Activated naive CD8-positive, alpha-beta T cell treated with anti-CD3 and anti-CD28 coated beads, Interleukin-2, amount 50 U/mL, for 16 hours (primary cell): ENCODE measurements around the gene CCDC170.
"Not testable (repeated sequence)": the region's sequence is repeated elsewhere in the genome, so short reads cannot be mapped to it uniquely, and the experiment has no call there.

Experiments used
- DNase-seq: peaks from one replicate; pipeline ENCODE4 v3.0.0-alpha.2; 2020; ENCODE audit warnings: low read depth, low spot score

CCDC170 gene

DNA sequence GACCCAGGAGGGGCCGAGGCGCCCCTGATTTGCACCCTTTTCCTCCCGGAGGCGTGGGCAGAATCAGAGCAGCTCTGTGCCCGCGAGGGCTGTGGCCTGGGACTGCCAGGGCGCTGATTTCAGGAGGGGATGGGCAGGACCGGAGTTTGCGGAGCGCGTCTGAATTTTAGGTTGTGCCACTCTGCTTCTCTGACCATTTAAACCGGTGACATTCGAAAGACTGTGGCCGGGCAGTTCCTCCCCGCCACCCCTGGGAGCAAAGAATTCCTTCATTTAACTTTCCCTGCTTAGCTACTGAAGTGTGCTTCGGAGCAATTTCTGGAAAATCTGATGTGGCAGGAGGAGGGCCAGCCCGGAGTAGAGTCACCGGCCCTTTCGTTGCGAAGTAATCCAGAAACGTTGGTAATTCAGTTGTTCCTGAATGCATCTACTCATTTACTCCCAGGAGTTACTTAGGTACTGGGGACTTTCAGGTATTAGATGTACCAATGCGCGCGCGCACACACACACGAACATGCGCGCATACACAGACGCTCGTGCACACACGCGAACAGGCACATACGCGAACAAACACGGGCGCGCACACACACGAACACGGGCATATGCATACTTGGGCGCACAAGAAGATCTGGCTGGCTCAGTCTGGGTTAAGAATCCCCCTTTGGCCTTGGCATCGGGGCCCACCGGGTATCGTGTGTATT is 568 bp downstream of the CCDC170 start:
- no peak for DNase-seq

DNA sequence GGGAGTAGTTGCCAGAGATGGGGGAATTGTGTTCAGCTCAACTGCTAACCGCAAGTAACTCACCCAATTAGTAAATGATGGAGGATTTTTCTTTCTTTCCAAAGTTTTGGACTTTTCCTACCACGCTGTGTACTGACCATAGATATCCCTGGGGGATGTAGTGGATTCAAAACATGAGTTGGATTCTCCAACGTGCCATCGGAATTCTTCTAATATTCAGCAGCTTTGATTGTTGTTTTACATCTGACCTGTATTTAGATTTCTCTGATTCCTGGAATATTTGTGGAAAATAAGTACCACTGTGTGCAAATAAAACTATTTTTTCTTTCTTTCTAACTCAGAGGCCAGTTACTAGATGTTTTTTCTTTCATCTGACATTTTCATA is 1.1 kb downstream of the CCDC170 start:
- no peak for DNase-seq

DNA sequence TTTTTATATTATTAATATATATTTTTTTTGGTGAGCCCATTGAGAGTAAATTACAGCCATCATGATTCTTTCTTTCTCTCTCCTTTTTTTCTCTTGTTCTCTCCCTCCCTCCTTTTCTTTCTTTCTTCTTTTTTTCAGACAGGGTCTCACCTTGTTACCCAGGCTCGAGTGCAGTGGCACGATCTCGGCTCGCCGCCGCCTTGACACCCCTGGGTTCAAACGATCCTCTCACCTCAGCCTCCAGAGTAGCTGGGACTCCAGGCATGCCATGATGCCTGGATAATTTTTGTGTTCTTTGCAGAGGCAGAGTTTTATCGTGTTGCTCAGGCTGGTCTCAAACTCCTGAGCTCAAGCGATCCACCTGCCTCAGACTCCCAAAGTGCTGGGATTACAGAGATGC is 1.6 kb downstream of the CCDC170 start:
- DNase-seq, result no peak

DNA sequence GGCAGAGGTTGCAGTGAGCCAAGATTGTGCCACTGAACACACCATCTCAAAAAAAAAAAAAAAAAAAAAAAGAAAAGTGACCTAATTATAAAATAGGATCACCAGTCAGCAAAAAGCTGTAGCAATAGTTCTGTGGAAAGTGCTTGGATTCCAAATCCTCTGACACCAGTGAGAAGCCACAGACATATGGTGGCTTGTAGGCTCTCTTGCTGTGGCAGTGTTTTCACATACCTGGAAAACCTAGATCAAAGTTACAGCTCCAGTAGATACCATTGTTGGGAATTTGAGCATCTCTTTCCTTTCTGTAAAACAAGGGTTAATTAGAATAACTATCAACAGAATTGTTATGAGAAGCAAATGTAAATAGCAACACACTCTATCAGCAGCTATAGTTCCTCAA is 4.1 kb downstream of the CCDC170 start:
- DNase-seq, result no peak

DNA sequence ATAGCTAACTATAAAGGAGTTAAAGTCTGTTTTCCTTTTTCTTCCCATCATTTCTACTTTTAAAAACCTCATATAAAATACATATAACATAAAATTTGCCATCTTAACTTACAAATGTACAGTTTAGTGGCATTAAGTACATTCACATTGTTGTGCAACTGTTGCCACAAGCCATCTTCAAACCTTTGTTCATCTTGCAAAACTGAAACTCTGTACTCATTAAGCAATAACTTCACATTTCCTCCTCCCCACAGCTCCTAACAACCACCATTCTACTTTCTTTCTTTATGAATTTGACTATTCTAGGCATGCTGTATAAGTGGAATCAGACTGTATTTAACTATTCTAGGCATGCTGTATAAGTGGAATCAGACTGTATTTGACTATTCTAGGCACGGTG is 4.5 kb downstream of the CCDC170 start:
- DNase-seq, result no peak

DNA sequence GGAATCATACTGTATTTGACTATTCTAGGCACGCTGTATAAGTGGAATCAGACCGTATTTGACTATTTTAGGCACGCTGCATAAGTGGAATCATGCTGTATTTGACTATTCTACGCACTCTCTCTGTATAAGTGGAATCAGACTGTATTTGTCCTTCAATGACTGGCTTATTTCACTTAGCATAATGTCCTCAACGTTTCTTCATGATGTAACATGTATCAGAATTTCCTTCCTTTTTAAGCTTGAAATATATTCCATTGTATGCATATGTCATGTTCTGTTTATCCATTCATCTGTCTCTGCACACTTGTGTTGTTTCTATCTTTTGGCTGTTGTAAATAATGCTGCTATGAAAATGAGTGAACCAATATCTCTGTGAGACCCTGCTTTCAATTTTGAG is 5.7 kb downstream of the CCDC170 start:
- no peak for DNase-seq

DNA sequence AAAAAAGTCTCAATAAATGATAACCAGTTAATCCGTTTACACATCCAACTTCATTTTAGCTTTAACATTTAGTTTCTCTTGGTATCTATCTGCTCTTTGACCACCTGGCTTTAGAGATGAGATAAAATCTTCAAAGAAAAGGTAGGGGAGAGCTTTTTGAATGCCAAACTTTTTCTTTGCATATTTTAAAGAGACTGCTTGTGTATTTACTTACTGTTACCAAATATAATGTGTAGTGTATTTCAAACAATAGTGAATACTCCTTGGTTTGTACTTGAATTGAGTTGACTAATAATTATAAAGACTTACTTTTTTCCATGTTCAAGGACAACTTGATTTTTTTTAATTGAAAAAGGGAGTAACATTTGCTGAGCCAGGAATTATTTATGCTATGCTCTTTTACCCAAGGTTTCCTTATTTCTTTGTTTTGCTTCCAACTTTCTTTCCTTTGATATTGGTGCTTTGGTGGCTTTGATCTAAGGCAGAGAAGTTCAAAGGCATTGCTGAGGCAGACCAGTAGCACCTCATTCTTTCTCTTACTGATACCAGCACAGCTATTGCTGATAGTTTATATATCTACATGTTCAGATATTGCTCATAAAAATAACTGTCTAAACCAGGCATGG is 7.8 kb downstream of the CCDC170 start:
- no peak for DNase-seq

DNA sequence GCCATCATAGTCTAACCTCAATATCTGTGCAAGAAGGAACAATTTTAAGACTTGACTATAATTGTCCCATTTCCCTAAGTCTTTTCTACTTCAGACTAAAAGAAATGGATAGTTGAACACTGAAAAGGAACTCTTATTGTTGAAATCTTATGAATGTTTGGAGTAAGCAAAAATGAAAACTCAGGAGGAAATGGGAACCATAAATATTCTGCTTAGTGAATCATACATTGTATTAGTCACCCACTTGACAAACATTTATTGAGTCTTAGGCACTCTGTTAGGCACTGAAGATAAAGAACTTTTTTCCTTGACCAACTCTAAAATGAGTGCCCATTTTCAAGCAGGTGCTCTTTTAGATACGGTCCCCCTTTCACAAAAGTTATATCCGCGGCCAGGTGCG is 8.7 kb downstream of the CCDC170 start:
- DNase-seq, result no peak

DNA sequence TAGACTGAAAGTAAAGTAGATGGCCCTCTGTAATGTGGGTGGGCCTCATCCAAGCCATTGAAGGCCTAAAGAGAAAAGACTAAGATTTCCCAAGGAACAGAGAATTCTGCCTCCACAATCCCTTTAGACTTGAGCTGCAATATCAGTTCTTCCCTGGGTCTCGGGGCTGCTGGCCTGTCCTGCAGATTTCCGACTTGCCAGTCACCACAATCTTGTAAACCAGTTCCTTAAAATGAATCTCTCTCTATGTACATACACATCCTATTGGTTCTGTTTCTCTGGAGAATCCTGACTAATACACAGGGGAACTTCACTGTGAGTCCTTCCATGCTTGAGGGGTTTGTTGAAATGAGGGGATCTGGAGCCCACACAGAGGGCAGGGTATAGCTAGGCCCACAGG is 12.9 kb downstream of the CCDC170 start:
- DNase-seq, result no peak

DNA sequence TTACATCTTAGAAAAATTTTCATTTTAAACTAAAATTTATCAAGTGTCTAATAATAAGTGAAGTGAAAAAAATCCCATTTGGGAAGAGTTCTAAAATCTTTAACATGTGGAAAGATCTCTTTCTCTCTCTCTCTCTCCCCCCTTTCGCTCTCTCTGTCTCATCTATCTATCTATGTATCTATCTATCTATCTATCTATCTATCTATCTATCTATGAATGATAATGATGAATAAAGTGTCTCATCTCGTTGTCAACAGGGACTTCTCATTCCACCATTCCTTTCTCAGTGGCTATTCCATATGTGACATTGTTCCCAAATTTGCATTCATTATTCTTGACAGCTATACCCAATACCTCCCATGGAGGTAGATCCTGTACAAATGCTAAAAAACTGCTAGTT is 15.2 kb downstream of the CCDC170 start:
- no peak for DNase-seq

DNA sequence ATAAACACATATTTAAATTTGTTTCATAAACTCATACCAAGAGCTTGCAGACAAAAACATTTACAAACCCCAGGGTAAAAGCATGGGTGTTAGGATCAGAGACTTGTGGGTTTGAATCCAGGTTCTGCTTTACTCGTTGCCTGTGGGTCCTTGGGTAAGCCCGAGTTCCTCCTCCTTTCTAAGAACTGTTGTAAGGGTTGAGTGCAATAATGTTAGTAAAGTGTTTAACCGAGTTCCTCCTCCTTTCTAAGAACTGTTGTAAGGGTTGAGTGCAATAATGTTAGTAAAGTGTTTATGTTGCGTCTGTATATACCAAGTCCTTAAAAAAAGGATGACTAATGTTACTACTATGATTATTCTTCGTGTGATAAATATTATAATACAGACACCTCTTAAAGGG is 18.7 kb downstream of the CCDC170 start:
- no peak for DNase-seq

DNA sequence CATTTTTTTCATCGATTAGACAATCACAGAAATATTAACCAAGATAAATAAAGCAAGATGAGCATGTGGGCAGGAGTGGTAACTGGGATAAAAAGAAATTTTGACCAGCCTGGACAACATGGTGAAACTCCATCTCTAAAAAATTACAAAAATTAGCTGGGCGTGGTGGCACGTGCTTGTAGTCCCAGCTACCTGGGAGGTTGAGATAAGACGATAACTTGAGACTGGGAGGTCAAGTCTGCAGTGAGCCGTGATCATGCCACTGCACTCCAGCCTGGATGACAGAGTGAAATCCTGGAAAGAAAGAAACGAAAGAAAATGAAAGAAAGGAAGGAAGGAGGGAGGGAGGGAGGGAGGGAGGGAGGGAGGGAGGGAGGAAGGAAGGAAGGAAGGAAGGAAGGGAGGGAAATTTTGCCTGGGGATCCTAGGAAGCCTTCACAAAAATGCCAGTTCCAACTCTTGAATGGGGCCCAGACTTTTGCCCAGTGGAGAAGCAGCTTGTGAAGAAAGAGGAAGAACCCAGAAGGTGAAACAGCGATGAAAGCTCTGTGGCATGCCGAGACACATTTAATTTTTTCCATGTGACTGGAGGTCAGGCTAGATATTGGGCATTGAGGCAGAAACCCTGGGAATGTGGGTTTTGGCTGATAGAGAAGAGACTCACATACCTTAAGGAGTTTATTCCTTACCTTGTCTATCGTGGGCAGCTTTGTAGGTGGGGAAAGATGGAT is 20.3 kb downstream of the CCDC170 start:
- no peak for DNase-seq

DNA sequence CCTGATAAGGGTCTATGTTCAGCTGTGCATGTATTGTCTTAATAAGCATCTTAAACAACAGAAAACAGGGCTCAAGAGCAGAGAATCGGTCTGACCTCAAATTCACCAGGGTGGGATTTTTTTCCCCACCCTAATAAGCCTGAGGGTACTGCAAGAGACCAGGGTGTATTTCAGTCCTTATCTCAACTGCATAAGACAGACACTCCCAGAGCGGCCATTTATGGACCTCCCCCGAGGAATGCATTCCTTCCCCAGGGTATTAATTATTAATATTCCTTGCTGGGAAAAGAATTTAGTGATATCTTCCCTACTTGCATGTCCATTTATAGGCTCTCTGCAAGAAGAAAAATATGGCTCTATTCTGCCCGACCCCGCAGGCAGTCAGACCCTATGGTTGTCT is 25.2 kb downstream of the CCDC170 start:
- DNase-seq, result not testable (repeated sequence)

DNA sequence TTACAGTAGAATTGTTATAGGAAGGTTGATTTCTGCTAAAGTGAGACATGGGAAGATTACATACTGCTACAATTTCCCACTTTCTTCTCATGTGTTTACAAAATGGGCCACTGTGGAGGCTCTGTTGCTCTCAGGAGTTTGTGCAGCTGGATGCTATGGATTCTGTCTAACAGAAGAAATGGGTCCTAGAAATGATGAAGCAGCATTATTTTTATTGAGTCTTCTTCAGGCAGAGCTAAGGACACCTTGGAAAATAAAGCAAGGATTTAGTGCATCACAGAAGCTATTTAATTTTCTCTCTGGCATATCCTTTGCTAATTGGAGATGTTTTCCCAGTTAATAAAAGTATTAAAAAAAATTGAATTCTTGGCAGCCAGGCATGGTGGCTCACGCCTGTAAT is 29.2 kb downstream of the CCDC170 start:
- DNase-seq, result no peak

DNA sequence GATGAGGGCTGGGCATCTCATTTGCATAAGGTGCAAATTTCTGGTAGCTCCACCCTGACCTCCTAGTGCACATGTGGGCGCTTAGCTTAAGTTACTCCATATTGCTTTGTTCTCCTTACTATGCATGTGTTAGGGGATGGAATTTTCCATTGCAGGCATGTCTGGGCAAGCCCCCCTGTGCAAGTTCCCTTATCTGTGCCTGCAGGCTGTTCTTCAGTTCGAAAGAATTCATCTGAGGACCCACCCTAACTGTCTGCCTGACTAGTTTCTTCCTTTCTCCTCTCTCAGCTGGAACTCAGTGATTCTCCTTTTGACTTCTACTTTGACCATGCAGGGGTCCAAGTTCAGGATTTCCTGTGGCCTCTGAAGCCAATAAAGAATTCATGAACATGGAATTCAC is 30.2 kb downstream of the CCDC170 start:
- no peak for DNase-seq

DNA sequence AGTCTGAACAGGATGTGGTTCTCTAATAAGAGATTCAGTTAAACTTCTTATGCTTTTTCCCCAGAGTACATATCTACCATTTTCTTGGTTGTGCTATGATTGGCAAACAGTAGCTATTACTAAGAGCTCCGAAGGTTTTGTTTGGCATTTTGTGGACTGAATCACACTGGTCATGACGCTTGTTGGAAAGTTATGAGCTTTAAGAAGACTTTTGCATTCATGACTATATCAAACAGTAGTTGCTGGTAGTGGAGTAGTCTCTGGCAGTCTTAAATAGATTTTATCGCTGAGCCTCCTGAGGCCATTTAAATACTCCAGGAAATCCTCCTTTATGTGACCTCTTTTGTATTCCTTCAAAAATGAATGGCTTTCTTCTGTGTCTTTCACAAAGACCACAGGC is 40.8 kb downstream of the CCDC170 start:
- no peak for DNase-seq

DNA sequence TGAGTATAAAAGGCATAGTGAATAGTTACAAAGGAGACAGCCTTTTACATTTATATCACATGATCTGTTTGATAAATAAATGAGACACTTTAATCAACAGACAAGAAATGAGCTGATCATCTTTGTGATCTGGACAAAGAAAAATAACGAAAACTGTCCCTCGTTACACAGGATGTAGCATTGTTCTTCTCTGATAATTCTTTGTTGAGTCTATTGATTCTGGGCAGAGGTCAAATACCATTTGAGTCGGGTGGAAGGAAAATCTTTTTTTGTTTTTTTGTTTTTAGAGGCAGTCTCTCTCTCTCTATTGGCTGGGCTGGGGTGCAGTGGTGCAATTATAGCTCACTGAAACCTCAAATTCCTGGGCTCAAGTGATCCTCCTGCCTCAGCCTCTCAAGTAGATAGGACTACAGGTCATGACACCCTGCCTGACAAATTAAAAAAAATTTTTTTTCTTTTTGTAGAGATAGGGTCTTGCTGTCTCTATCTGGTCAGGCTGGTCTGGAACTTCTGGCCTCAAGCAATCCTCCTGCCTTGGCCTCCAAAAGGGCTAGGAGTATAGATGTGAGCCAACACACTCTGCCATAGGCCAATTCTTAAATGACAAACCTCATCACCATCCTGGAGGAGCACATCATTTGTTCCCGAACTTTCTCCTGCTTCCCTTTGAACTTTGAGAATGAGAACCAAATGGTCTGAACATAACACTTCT is 41.8 kb downstream of the CCDC170 start:
- no peak for DNase-seq

DNA sequence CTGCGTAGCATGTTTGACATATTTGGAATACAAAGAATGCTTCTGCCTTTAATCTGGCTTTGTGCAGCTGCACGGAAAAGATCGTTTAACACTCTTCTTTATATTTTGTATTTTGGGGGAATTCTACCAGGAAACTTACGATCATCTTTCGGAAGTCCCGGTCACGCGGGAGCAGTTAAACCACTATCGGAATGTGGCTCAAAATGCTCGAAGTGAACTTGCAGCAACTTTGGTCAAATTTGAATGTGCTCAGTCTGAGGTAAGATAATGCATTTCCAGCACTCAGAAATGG is 42.3 kb downstream of the CCDC170 start:
- no peak for DNase-seq

DNA sequence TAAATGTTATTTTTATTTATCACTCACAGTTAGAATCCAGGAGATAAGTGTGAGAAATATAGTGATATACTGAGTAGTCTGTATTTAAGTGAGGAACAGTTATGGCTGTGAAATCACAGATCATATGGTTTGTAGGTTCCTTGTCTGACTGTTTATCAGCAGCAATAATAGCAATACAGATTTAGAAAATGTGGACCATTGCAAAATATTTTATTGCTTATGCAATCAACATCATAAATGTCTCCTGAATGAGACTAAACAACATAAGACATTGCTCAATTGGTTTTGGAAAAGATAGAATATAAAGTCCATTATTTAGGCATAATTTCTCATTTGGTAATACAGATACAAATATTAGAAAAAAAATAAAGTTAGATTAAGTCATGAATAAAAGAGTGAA is 43.7 kb downstream of the CCDC170 start:
- no peak for DNase-seq

DNA sequence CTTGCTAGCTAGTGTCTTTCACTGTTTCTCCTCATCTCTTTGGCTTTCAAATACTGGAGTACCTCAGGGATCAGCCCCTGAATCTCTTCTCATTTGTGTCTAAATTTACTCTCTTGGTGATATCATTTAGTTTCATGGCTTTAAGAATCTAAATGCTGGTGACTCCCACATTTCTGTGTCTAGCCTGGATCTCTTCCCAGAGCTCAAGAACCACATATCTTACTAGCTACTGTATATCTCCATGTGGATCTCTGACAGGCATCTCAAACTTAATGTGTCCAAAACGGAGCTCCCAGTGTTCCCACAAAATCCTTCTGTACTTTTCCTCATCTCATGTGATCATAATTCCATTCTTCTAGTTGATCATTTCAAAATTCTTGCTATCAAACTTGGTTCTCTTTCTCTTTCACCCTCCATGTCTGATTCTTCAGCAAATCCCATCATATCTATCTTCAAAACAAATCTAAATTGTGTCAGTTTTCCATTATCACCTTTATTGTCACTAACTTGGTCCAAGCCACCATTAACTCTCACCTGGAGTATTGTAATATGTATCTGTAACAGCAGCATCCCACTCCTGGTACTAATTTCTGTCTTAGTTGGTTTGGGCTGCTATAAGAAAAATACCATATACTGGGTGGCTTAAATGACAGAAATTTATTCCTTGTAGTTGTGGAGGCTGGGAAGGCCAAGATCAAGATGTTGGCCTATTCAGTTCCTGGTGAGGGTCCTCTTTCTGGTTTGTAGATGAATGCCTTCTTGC is 45.9 kb downstream of the CCDC170 start:
- no peak for DNase-seq

DNA sequence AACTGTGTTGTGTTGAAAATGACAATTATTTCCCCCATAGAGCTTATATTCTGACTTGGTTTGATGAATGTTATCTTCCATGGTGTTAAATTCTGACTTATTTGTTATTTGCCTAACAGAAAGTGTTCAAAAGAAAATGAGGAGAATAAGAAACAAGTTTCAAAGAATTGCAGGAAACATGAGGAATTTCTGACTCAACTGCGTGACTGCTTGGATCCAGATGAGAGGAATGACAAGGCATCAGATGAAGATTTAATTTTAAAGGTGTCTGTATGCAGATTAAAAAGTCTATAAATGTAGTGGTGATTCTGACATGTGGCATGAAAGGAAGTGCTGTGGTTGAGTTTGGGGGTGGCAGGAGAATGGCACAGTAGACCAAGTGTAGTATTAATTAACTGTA is 50.6 kb downstream of the CCDC170 start:
- no peak for DNase-seq

DNA sequence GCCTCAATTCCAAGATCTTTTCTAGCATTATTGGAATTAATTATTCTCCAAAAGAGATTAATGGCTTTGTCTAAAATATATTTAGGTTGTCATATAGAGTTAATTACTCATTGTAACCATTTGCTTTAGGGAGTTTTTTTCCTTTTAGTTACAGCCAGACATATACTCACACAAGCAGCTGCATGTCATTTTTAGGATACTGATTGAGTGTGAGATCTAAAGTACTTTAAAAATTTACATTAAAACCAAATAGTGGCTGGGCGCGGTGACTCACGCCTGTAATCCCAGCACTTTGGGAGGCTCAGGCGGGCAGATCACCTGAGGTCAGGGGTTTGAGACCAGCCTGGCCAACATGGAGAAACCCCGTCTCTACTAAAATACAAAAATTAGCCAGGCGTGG is 51.1 kb downstream of the CCDC170 start:
- not testable (repeated sequence) for DNase-seq
